ENCODE results near the gene RTL1. TPM values are rescaled to one million over a fixed set of nuclear protein-coding genes. Genes with fewer than 3 reads are reported as not detected.

RTL1 gene
- total RNA-seq, 2 donors from 2014 or later, result not detected

- peak; percentile 9 for DNase-seq
- no peak for ATAC-seq
- intact Hi-C loops (cut with DNase I), result no loop called here
These were observed 31.0 kb downstream of the RTL1 start for GRCh38 chr14:100872259-100873095.

GRCh38 chr14:100871234-100872186 is 32.0 kb downstream of the RTL1 start:
- intact Hi-C loops (cut with DNase I), result no loop called here
- no peak for ATAC-seq
- peak; percentile 14 for DNase-seq

DNA sequence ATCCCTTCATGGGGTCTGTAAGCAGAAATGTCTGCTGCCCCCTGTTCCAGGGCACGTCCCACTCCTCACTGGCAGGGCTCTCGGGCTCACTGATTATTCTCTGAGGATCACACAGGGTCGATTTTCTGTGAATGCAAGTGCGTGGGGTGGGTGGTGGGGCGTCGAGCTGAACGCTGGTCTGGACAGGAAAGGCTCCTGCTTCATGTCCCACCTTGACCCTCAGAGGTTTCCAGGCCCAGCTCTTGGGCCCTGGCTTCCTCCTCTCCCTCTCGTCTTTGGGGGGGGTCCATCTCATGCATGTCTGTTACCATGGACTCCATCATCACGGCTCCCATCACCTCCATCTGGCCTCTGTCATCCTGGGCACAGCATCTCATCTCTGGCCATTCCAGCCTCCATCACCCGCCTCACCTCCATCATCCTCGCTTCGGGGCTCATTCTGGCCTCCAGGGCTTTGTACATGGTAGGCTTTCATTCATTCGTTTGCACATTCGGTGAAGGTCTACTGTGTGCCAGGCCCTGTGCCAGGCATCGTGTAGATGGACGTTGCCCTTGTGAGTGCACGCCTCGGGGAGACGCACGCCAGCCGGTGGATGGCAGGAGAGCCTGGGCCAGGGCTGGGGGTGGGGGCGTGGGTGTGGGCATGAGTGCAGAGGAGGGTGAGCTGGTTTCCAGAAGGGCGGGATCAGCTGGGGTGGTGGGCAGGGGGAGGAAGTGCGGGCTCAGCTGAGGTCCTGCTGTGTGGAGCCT is 34.7 kb downstream of the RTL1 start:
- peak; percentile 17 for DNase-seq

DNA sequence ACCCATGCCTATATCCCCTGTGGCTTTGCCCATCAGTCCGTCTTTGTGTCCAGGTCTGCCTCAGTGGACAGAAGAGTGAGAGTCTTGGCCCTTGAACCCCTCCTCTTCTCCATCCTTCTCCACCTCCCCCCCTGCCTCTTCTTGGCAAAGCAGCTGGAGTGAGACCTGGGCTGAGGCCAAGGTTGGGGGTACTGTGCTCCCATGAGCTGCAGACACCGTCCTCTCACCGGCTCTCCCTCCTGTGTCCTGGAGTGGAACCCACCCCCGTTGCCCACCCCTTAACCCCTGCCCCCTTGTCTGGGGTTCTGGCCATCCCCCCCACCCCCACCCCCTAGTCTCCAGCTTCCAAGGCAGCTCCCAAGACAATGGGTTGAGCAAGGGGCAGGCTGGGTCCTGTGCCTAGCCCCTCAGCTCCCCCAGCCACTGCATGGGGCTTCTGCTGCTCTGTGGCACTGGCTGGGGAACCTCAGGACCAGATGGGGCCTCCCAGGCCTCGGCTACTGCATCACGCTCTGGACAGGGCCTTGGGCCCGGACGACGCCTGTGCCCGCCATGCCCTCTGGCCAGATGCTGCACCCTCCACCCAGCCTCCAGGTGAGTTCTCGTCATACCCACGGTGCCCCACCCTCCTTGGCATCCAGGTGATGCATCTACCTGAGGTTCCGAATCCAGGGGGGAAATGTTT is 35.7 kb downstream of the RTL1 start:
- DNase-seq (peak; percentile 13), ATAC-seq (no peak)
- intact Hi-C loops (cut with DNase I), result no loop called here

More for the DNA sequence above, 34.7 kb downstream of the RTL1 start:
- no peak for ATAC-seq
- intact Hi-C loops (cut with DNase I), result no loop called here

- intact Hi-C loops (cut with DNase I), result no loop called here
- DNase-seq (peak; percentile 5), ATAC-seq (no peak)
These were observed 36.6 kb downstream of the RTL1 start for GRCh38 chr14:100866666-100867630.

DNA sequence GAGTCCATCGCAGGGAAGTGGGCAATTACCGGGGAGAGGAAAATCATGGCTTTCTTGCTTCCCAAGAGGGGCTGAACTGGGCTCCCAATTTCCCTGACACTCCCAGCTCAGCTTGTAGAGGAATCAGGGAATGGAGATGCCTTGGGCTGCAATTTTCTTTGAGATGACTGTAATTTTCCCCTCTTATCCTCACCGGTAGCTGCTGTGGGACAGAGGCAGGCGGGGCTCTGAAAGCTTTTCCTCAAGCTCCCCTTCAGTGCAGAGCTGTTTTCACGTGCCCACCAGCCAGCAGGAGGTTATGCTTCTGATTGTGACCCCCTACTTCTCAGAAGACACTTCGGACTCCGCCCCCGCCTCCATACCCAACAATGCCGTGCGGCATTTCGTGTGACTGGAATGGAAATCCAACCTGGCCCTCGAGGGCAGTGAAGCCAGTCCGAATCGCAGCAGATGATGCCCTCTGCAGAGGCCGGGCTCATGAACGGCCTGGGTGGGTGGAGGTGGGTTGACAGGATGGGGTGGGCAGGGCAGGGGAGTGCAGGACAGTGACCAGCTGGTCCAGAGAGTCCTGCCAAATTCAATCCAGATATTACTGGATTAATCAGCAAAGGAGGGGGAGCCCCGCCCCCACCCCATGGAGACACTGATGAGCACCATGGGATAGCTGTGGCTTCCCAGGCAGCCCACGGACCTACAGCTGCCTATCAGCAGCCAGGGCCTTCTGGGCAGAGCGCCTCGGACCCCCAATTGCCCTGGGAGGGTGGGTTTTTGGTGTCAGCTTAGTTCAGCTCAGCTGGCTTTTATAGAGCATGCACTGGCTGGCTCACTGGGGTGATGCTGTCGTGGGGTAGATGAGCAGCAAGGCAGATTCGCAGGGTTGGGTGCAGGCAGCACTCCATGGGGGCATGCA is 37.6 kb downstream of the RTL1 start:
- intact Hi-C loops (cut with DNase I), result no loop called here
- ATAC-seq (no peak), DNase-seq (peak; percentile 16)

GRCh38 chr14:100864960-100865681 is 38.4 kb downstream of the RTL1 start:
- intact Hi-C loops (cut with DNase I), result no loop called here
- ATAC-seq (no peak), DNase-seq (no peak)

- ATAC-seq (no peak), DNase-seq (no peak)
- intact Hi-C loops (cut with DNase I), result no loop called here
These were observed 39.3 kb downstream of the RTL1 start for GRCh38 chr14:100864206-100864605.

- intact Hi-C loops (cut with DNase I), result no loop called here
- no peak for DNase-seq
- ATAC-seq, result no peak
These were observed 40.7 kb downstream of the RTL1 start for GRCh38 chr14:100862793-100863192.

DNA sequence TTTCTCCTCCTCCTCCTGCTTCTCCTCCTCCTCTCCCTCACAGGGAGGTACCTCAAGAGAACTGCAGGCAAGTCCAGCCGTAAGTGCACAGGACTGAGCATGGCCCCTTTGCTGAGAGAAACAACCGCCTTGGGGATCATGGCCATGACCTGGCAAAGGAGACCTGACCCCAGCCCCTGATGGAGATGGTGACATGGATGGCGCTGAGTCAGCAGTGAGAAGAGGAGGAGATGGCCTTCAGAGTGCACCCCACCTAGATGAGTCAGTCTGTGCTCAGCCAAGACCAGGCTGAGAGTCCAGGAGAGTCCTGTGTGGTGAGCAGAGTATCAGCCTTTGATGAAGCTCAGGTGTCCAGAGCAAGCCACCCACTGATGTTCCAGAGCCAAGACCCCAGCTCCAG is 41.2 kb downstream of the RTL1 start:
- intact Hi-C loops (cut with DNase I), result no loop called here
- no peak for ATAC-seq
- peak; percentile 14 for DNase-seq

DNA sequence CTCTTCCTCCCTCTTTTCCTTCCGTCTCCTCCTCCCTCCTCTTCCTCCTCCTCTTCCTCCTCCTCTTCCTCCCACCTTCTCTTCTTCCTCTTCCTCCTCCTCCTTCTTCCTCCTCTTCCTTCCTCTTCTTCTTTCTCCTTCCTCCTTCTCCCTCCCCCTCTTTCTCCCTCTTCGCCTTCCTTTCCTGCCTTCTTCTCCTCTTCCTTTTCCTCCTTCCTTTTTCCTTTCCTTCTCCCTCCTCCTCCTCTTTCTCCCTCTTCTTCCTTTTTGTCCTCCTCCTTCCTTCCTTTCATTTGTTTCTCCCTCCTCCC is 41.6 kb downstream of the RTL1 start:
- ATAC-seq, result no peak
- DNase-seq, result no peak
- intact Hi-C loops (cut with DNase I), result no loop called here

- intact Hi-C loops (cut with DNase I), result no loop called here
- ATAC-seq (no peak), DNase-seq (peak; percentile 10)
These were observed 42.2 kb downstream of the RTL1 start for GRCh38 chr14:100861188-100861936.

GRCh38 chr14:100860556-100861187 is 42.9 kb downstream of the RTL1 start:
- ATAC-seq, result no peak
- intact Hi-C loops (cut with DNase I), result no loop called here

GRCh38 chr14:100859781-100860180 is 43.7 kb downstream of the RTL1 start:
- DNase-seq, result no peak
- no peak for ATAC-seq
- intact Hi-C loops (cut with DNase I), result no loop called here

More at GRCh38 chr14:100860556-100861187, 42.9 kb downstream of the RTL1 start:
- DNase-seq, result no peak

DNA sequence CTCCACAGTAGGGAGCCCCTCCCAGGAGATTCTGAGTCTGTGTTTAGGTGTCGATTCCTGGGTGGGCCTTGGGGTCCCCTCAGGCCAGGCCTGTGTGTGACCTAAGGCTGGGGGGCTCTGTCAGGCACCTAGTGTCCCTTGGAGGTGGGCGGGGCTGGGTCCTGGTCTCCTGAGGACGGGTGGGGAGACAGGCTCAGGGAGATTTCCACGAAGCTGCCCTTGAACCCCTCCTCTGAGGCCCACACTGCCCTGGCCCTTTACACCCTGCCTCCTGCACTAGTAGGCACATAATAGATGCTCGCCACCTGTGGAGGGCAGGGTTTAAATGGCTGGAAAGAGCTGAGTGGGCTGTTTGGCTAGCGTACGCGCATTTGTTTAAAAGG is 44.7 kb downstream of the RTL1 start:
- intact Hi-C loops (cut with DNase I), result no loop called here
- no peak for ATAC-seq

More for the DNA sequence above, 44.7 kb downstream of the RTL1 start:
- no peak for DNase-seq
